Posterior vena cava (tissue), 2 donors: ENCODE measurements around the gene CARMIL3. TPM values are rescaled to one million over a fixed set of nuclear protein-coding genes. Genes with fewer than 3 reads are reported as not detected.
"Not testable (repeated sequence)": the region's sequence is repeated elsewhere in the genome, so short reads cannot be mapped to it uniquely, and the experiment has no call there.

Experiments
- DNase-seq: peaks from one replicate; pipeline ENCODE4 v3.0.0-alpha.2; 2020; ENCODE audit warnings: low spot score
- intact Hi-C, 2 donors: fragments of 100-400 bp; cut with DNase I; formaldehyde crosslinking; loops; one replicate each; pipeline versions ENCODE4 v1.14.1 to v1.14.2; 2022 to 2023
- total RNA-seq, 2 donors: library from RNA; stranded (reverse); fragmentation: NEBNext Ultra II Directional; extraction: Animal tissue kit (Norgen Biotek cat#: 25700); gene quantifications; one replicate each; pipeline ENCODE4 v1.2.1, GENCODE V29; 2021
- donor health status: DM: yes; HTN: yes; CAD: no.
- donor health status: DM: yes; HTN: yes; CAD: no.

CARMIL3 gene
- total RNA-seq, 2 donors from 2014 or later = 0.14 to 0.23 TPM

- intact Hi-C loops, DNase-seq: not testable (repeated sequence)
Measured at GRCh38 chr14:24105609-24106239, 53.9 kb downstream of the CARMIL3 start.

DNA sequence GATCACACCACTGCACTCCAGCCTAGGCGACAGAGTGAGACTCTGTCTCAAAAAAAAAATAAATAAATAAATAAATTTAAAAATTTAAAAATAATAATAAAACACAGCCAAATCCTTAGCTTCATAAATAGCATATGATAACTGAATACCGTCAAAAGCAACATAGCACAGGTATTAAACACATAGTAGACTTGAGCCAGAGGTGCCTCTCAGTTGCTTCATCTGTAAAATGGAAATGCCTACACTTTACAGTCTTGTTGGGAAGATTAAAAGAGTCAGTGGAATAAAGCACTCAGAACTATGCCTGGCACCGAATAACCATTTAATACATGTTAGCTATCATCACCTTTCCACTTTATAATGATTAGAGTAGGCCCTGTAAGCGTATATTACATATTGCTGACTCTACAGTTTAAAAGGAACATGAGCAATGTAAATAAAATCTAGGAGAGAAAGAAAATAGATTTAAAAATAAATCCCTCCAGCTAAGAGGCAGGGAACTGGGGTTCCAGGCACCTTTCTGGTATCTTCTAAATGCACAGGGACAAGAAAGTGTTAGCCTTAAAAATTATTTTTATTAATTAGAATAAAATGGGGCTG lies 55.0 kb downstream of the CARMIL3 start:
- intact Hi-C loops = no loop called here
- DNase-seq = no peak

DNA sequence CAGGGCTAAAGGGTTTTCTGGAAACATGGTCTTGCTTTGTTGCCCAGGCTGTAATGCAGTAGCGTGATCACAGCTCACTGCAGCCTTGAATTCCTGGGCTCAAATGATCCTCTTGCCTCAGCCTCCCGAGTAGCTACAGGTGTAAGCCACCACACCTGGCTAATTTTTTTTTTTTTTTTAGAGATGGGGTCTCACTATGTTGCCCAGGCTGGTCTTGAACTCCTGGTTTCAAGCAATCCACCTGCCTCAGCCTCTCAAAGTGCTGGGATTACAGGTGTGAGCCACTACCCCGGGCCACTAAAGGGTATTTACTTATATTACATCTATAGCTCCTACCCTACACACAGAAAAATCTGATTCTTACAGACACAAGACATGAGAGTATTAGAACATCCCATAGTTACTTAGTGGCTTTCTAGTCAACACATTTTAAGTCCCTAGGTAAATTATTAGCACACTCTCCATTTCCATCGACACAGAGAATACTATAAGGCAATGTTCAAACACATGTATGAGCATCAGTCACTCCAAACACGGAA lies 56.6 kb downstream of the CARMIL3 start:
- intact Hi-C loops = no loop called here
- no peak for DNase-seq

DNA sequence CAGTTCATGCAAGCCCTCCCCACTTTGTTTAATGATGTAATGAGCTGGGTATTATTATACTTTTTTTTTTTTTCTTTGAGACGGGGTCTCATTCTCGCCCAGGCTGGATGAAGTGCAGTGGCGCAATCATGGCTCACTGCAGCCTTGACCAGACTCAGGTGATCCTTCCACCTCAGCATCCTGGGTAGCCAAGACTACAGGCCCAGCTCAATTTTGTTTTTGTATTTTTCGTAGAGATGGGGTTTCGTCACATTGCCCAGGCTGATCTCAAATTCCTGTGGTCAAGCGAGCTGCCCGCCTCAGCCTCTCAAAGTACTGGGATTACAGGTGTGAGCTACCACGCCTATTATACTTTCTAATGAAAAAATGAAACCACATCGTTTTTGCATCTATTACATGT lies 58.3 kb downstream of the CARMIL3 start:
- intact Hi-C loops = no loop called here
- no peak for DNase-seq

DNA sequence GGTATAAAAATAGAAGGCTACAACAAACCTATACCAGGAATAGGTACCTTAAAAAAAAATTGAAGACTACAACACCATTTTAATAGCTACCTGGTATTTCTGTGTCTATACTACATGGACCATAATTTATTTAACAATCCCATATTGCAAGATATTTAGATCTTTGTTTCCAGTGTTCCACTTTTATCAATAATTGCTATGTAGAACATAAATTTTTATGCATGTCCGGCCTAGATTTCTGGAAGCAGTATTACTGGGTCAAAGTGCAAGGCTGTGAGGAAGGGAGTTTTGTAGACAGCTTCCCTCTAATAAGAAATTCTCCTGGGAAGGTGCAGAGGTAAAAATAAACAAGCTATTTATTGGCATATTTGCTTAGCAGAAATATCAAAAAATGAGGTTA lies 58.7 kb downstream of the CARMIL3 start:
- intact Hi-C loops = no loop called here
- no peak for DNase-seq

- intact Hi-C loops = no loop called here
- DNase-seq = no peak
Measured at GRCh38 chr14:24113379-24113800, 61.6 kb downstream of the CARMIL3 start.

DNA sequence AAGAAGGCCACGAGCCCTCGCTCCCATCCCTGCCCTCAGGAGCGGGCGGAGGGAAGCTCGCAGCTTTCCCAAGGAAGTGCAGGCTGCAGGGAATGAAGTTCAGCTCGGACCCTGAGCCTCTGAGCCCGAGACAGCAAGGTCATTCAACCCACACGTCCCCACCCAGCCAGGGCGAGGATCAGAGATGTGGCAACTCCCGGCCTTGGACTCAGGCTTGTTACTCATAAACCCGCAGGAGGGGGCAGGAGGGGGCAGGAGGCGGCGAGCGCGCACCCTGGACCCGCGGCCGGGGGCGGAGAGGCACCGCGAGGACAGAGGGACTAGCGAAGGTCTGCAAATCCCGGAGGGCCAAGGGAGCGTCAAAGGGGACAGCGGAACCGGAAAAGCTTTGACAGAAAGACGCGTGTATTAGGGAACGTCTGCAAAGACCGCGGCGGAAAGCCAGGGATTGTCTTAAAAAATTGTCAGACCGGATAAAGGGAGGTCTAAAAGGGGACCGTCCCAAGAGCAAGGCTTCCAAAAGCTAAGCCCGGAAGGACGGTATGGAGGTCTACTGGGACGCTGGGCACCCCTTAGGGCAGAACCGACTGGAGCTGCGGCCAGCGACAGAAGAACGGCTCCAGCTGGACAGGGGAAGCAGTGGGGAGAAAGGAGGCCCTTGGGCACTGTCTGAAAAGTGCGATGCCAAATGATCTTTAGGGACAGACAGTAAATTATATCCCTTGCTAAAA lies 62.2 kb downstream of the CARMIL3 start:
- DNase-seq = peak; percentile 96
- intact Hi-C loops = no loop called here

GRCh38 chr14:24114532-24115421 lies 63.0 kb downstream of the CARMIL3 start, which contains the start of the genes DCAF11 and NRL:
Gene DCAF11 (plus strand): TSS chr14:24114777. CDS start chr14:24115595, 818 bp downstream.
Gene NRL (minus strand): TSS chr14:24114949. CDS start chr14:24082848, 32,101 bp downstream.
- intact Hi-C loops = no loop called here

DNA sequence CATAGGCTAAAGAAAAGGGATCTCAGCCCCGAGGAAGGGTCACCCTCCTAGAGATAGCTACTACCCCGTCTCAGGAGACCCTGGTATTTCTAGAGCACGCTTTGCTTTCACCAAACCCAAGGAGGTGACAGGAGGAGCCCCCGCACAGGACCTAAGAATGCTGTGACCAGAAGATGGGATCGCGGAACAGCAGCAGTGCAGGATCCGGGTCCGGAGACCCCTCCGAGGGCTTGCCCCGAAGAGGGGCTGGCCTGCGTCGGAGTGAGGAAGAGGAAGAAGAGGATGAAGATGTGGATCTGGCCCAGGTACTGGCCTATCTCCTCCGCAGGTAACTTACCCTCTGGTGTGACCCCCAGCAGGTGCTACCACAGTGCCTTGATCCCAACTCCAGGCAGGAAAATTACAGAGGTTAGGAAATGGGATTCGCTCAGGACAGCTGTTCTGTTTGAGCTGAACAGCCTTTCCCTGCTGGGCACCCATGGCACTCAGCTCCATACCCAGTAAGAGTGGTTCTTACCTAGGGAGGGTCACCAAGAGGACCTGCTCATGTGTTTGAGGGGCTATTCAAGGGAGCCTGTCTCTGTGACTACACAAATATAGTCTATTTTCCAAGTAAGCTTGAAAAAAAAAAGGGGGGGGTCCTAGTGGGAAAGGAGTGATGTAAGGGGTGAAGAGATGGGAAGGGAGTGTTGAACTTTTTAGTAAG lies 63.8 kb downstream of the CARMIL3 start:
- intact Hi-C loops = no loop called here
- no peak for DNase-seq

More at GRCh38 chr14:24114532-24115421, 63.0 kb downstream of the CARMIL3 start, which contains the start of the genes DCAF11 and NRL:
- peak; percentile 99 for DNase-seq

GRCh38 chr14:24116128-24116814 lies 64.5 kb downstream of the CARMIL3 start:
- DNase-seq = no peak
- intact Hi-C loops = no loop called here

- DNase-seq = no peak
- intact Hi-C loops = no loop called here
Measured at GRCh38 chr14:24117179-24117578, 65.4 kb downstream of the CARMIL3 start.

Other genes with a start within 250 kb of the CARMIL3 start
- gene DHRS4, start 98.2 kb upstream of the CARMIL3 start, total RNA-seq = 10 to 100 TPM; 15.4 to 16.9 TPM
- gene DHRS4L2, start 63.1 kb upstream of the CARMIL3 start, total RNA-seq = 10 to 100 TPM; 15.1 to 16.9 TPM
- gene CPNE6, start 19.6 kb downstream of the CARMIL3 start, total RNA-seq = 1 to 10 TPM in 1 of 2 donors, under 1 TPM in 1; 0.32 to 1.3 TPM
- gene PCK2, start 42.3 kb downstream of the CARMIL3 start, total RNA-seq = 10 to 100 TPM; 18.8 to 27.4 TPM
- gene DCAF11, start 62.8 kb downstream of the CARMIL3 start, total RNA-seq = 10 to 100 TPM; 32.2 to 37.1 TPM
- gene NRL, start 62.9 kb downstream of the CARMIL3 start, total RNA-seq = 1 to 10 TPM; 1.1 to 1.4 TPM
- gene FITM1, start 78.7 kb downstream of the CARMIL3 start, total RNA-seq = under 1 TPM in 1 of 2 donors, not detected in 1; 0.38 TPM
- 100 to 1,000 TPM; 114 to 119 TPM for gene PSME1, start 84.2 kb downstream of the CARMIL3 start, total RNA-seq
- gene EMC9, start 89.6 kb downstream of the CARMIL3 start, total RNA-seq = 10 to 100 TPM; 10.9 to 14.2 TPM
- 10 to 100 TPM; 72.6 to 97.7 TPM for gene PSME2, start 94.6 kb downstream of the CARMIL3 start, total RNA-seq
- 10 to 100 TPM; 34.9 to 53.7 TPM for gene RNF31, start 95.5 kb downstream of the CARMIL3 start, total RNA-seq
- 10 to 100 TPM; 53.7 to 92.4 TPM for gene IRF9, start 109.3 kb downstream of the CARMIL3 start, total RNA-seq
- gene REC8, start 120.1 kb downstream of the CARMIL3 start, total RNA-seq = 1 to 10 TPM; 8.0 to 9.4 TPM
- gene IPO4, start 136.8 kb downstream of the CARMIL3 start, total RNA-seq = 10 to 100 TPM; 24.9 to 30.6 TPM
- gene TM9SF1, start 143.4 kb downstream of the CARMIL3 start, total RNA-seq = 10 to 100 TPM; 30.1 to 35.2 TPM
- not detected for gene TSSK4, start 153.7 kb downstream of the CARMIL3 start, total RNA-seq
- gene CHMP4A, start 161.5 kb downstream of the CARMIL3 start, total RNA-seq = 10 to 100 TPM; 41.8 to 42.7 TPM
- 10 to 100 TPM; 22.1 to 23.1 TPM for gene MDP1, start 164.1 kb downstream of the CARMIL3 start, total RNA-seq
- gene NEDD8, start 180.4 kb downstream of the CARMIL3 start, total RNA-seq = 100 to 1,000 TPM; 121 to 125 TPM
- gene GMPR2, start 180.9 kb downstream of the CARMIL3 start, total RNA-seq = 10 to 100 TPM; 34.4 to 42.0 TPM
- gene TINF2, start 190.6 kb downstream of the CARMIL3 start, total RNA-seq = 10 to 100 TPM; 77.8 to 85.1 TPM
- 1 to 10 TPM in 1 of 2 donors, under 1 TPM in 1; 0.14 to 1.7 TPM for gene TGM1, start 211.2 kb downstream of the CARMIL3 start, total RNA-seq
- gene RABGGTA, start 219.6 kb downstream of the CARMIL3 start, total RNA-seq = 10 to 100 TPM; 14.5 to 17.3 TPM
- gene DHRS1, start 247.8 kb downstream of the CARMIL3 start, total RNA-seq = 10 to 100 TPM; 14.0 to 17.9 TPM
- gene NOP9, start 247.8 kb downstream of the CARMIL3 start, total RNA-seq = 10 to 100 TPM; 19.2 to 20.9 TPM